Naive thymus-derived CD8-positive, alpha-beta T cell (primary cell): ENCODE results near the gene MYO3B. TPM values are rescaled to one million over a fixed set of nuclear protein-coding genes. Genes with fewer than 3 reads are reported as not detected.
A peak's percentile ranks its signal among the peaks of the same experiment; 100 is the strongest.
"Not testable (repeated sequence)": the region's sequence is repeated elsewhere in the genome, so short reads cannot be mapped to it uniquely, and the experiment has no call there.

Source experiments
- ATAC-seq, 2 donors: fragments of 150-1000 bp; cut with Tn5 transposase in 1 of 2; sonication (Bioruptor Pico), chemical (Tn5 transposase) in 1 of 2; 1 replicate in 1 of 2; 2 replicates in 1 of 2; pipeline ENCODE4 v1.10.0; 2021; ENCODE audit warnings: mild to moderate bottlenecking in 2 of 2, moderate library complexity in 2 of 2
- POLR2A ChIA-PET: fragments of 350-600 bp; sonication (Branson Sonifier 250); formaldehyde crosslinking; loops from one replicate; lab custom pipeline; 2021; ENCODE audit warnings: antibody characterized with exemption; lab: Charles Lee
- DNase-seq, 10 donors: peaks; one replicate each; pipeline versions ENCODE4 v3.0.0 to v3.0.0-alpha.2; 2020 to 2022
- H3K27ac Mint-ChIP-seq, 10 donors: one replicate each; pipeline ENCODE4 v1.8.0; 2020 to 2022; ENCODE audit warnings: mild to moderate bottlenecking in 10 of 10, mixed read lengths in 10 of 10, moderate library complexity in 4 of 10, inconsistent platforms in 1 of 10
- H3K27me3 Mint-ChIP-seq, 5 donors: one replicate each; pipeline ENCODE4 v1.8.0; 2021 to 2022; ENCODE audit warnings: mixed read lengths in 5 of 5
- H3K36me3 Mint-ChIP-seq, 3 donors: one replicate each; pipeline ENCODE4 v1.8.0; 2020 to 2022; ENCODE audit warnings: mixed read lengths in 3 of 3, mild to moderate bottlenecking in 2 of 3, inconsistent platforms in 1 of 3
- H3K4me1 Mint-ChIP-seq, 4 donors: one replicate each; pipeline ENCODE4 v1.8.0; 2021 to 2022; ENCODE audit warnings: mixed read lengths in 4 of 4
- H3K4me3 Mint-ChIP-seq, 10 donors: one replicate each; pipeline ENCODE4 v1.8.0; 2020 to 2022; ENCODE audit warnings: mild to moderate bottlenecking in 10 of 10, mixed read lengths in 10 of 10, moderate library complexity in 6 of 10, inconsistent platforms in 1 of 10
- H3K9me3 Mint-ChIP-seq, 9 donors: one replicate each; pipeline ENCODE4 v1.8.0; 2020 to 2022; ENCODE audit warnings: mixed read lengths in 9 of 9, mild to moderate bottlenecking in 3 of 9, inconsistent platforms in 1 of 9, moderate library complexity in 1 of 9
- polyA plus RNA-seq, 3 donors: library from polyadenylated mRNA; unstranded; fragments of 300-500 nt; fragmentation: Illumina TruSeq; gene quantifications; one replicate each; pipeline ENCODE4 v1.2.3, GENCODE V29; 2021
- total RNA-seq, 8 experiments: library from RNA in 2 of 8; stranded (reverse) in 2 of 8; gene quantifications; one replicate each; pipeline ENCODE4 v1.2.3 and lab custom pipeline; 2021 to 2026

The MYO3B gene
- total and polyA plus RNA-seq, 5 experiments from 2014 or later = not detected

GRCh38 chr2:170530284-170530745, 352.4 kb downstream of the MYO3B start:
- POLR2A ChIA-PET = no interaction called here
- peaks cover 14 to 34% (median 17%) of the 10 kb centered on the region in 5 donors for H3K27me3 Mint-ChIP-seq
- peaks cover 0 to 3% (median 0%) of the 10 kb centered on the region in 4 donors for H3K4me1 Mint-ChIP-seq
- no peak overlapping the region for H3K4me3 Mint-ChIP-seq
- ATAC-seq (no peak), DNase-seq (no peak)
- H3K27ac Mint-ChIP-seq = peak overlapping the region in 1 of 10 donors; percentile 43
- H3K36me3 Mint-ChIP-seq = no peaks in the 10 kb centered on the region
- no peaks in the 10 kb centered on the region for H3K9me3 Mint-ChIP-seq

GRCh38 chr2:170530803-170531564, 353.0 kb downstream of the MYO3B start:
- H3K36me3 Mint-ChIP-seq = no peaks in the 10 kb centered on the region
- POLR2A ChIA-PET = no interaction called here
- H3K4me1 Mint-ChIP-seq = no peaks in the 10 kb centered on the region
- ATAC-seq (no peak), DNase-seq (no peak)
- no peak overlapping the region for H3K4me3 Mint-ChIP-seq
- H3K9me3 Mint-ChIP-seq = no peaks in the 10 kb centered on the region
- peaks cover 14 to 34% (median 17%) of the 10 kb centered on the region in 5 donors for H3K27me3 Mint-ChIP-seq
- H3K27ac Mint-ChIP-seq = no peak overlapping the region

- no peak overlapping the region for H3K27ac Mint-ChIP-seq
- POLR2A ChIA-PET = no interaction called here
- no peaks in the 10 kb centered on the region for H3K9me3 Mint-ChIP-seq
- H3K4me1 Mint-ChIP-seq = no peaks in the 10 kb centered on the region
- H3K27me3 Mint-ChIP-seq = peaks cover 13 to 34% (median 17%) of the 10 kb centered on the region in 5 donors
- no peak overlapping the region for H3K4me3 Mint-ChIP-seq
- DNase-seq (no peak), ATAC-seq (no peak)
- no peaks in the 10 kb centered on the region for H3K36me3 Mint-ChIP-seq
These were observed 353.9 kb downstream of the MYO3B start for GRCh38 chr2:170531876-170532275.

- DNase-seq (no peak), ATAC-seq (no peak)
- peaks cover 11 to 34% (median 14%) of the 10 kb centered on the region in 5 donors for H3K27me3 Mint-ChIP-seq
- no peaks in the 10 kb centered on the region for H3K9me3 Mint-ChIP-seq
- no peak overlapping the region for H3K27ac Mint-ChIP-seq
- H3K4me1 Mint-ChIP-seq = no peaks in the 10 kb centered on the region
- POLR2A ChIA-PET = no interaction called here
- H3K36me3 Mint-ChIP-seq = no peaks in the 10 kb centered on the region
- H3K4me3 Mint-ChIP-seq = no peak overlapping the region
These were observed 355.2 kb downstream of the MYO3B start for GRCh38 chr2:170533156-170533555.

- no peaks in the 10 kb centered on the region for H3K9me3 Mint-ChIP-seq
- H3K27ac Mint-ChIP-seq = no peak overlapping the region
- no peaks in the 10 kb centered on the region for H3K36me3 Mint-ChIP-seq
- POLR2A ChIA-PET = no interaction called here
- DNase-seq = no peak
- H3K4me1 Mint-ChIP-seq = no peaks in the 10 kb centered on the region
- H3K4me3 Mint-ChIP-seq = no peak overlapping the region
- peaks cover 2 to 15% (median 4%) of the 10 kb centered on the region in 5 donors for H3K27me3 Mint-ChIP-seq
- ATAC-seq = no peak
These were observed 357.6 kb downstream of the MYO3B start for GRCh38 chr2:170535552-170535951.

GRCh38 chr2:170544817-170545216, 366.9 kb downstream of the MYO3B start:
- Mint-ChIP-seq H3K36me3 (peaks cover 0 to 19% (median 11%) of the 10 kb centered on the region in 3 donors), H3K4me3 (no peak overlapping the region), H3K27me3 (peaks cover 2 to 11% (median 10%) of the 10 kb centered on the region in 5 donors), H3K9me3 (peaks cover 0 to 24% (median 7%) of the 10 kb centered on the region in 9 donors), H3K27ac (no peak overlapping the region), H3K4me1 (peaks cover 0 to 2% (median 0%) of the 10 kb centered on the region in 4 donors)
- ATAC-seq (no peak), DNase-seq (no peak)
- POLR2A ChIA-PET = interaction anchor here (0.5 kb wide), 1 partner anchor 66 kb away, joined by 4 read pairs; no protein-coding TSS in a partner anchor

- H3K36me3 Mint-ChIP-seq = peaks cover 0 to 29% (median 15%) of the 10 kb centered on the region in 3 donors
- peaks cover 0 to 2% (median 0%) of the 10 kb centered on the region in 4 donors for H3K4me1 Mint-ChIP-seq
- POLR2A ChIA-PET = no interaction called here
- H3K9me3 Mint-ChIP-seq = peaks cover 12 to 55% (median 24%) of the 10 kb centered on the region in 9 donors
- H3K4me3 Mint-ChIP-seq = no peak overlapping the region
- no peak overlapping the region for H3K27ac Mint-ChIP-seq
- H3K27me3 Mint-ChIP-seq = peaks cover 0 to 14% (median 4%) of the 10 kb centered on the region in 5 donors
- ATAC-seq (no peak), DNase-seq (no peak)
These were observed 370.4 kb downstream of the MYO3B start for GRCh38 chr2:170548304-170548703.

GRCh38 chr2:170550501-170550900, 372.6 kb downstream of the MYO3B start:
- Mint-ChIP-seq H3K36me3 (peaks cover 0 to 26% (median 9%) of the 10 kb centered on the region in 3 donors), H3K9me3 (peaks cover 11 to 47% (median 23%) of the 10 kb centered on the region in 9 donors), H3K4me1 (peaks cover 0 to 2% (median 0%) of the 10 kb centered on the region in 4 donors), H3K4me3 (no peak overlapping the region), H3K27ac (no peak overlapping the region), H3K27me3 (peaks cover 0 to 11% (median 5%) of the 10 kb centered on the region in 5 donors)
- ATAC-seq (no peak), DNase-seq (no peak)
- POLR2A ChIA-PET = no interaction called here

- DNase-seq, H3K27ac Mint-ChIP-seq, ATAC-seq, H3K4me3 Mint-ChIP-seq, POLR2A ChIA-PET, H3K27me3 Mint-ChIP-seq, H3K4me1 Mint-ChIP-seq: not testable (repeated sequence)
- H3K36me3 Mint-ChIP-seq = peaks cover 0 to 18% (median 5%) of the 10 kb centered on the region in 3 donors
- H3K9me3 Mint-ChIP-seq = peaks cover 8 to 39% (median 21%) of the 10 kb centered on the region in 9 donors
These were observed 374.0 kb downstream of the MYO3B start for GRCh38 chr2:170551899-170552298.

- no peaks in the 10 kb centered on the region for H3K4me1 Mint-ChIP-seq
- peaks cover 8 to 39% (median 21%) of the 10 kb centered on the region in 9 donors for H3K9me3 Mint-ChIP-seq
- H3K36me3 Mint-ChIP-seq = peaks cover 0 to 18% (median 5%) of the 10 kb centered on the region in 3 donors
- peaks cover 2 to 17% (median 9%) of the 10 kb centered on the region in 5 donors for H3K27me3 Mint-ChIP-seq
- POLR2A ChIA-PET = no interaction called here
- ATAC-seq (no peak), DNase-seq (no peak)
- no peak overlapping the region for H3K4me3 Mint-ChIP-seq
- no peak overlapping the region for H3K27ac Mint-ChIP-seq
These were observed 375.8 kb downstream of the MYO3B start for GRCh38 chr2:170553748-170554147.

GRCh38 chr2:170554278-170554955, 376.5 kb downstream of the MYO3B start:
- no peaks in the 10 kb centered on the region for H3K4me1 Mint-ChIP-seq
- H3K36me3 Mint-ChIP-seq = peaks cover 0 to 18% (median 5%) of the 10 kb centered on the region in 3 donors
- POLR2A ChIA-PET = no interaction called here
- peaks cover 8 to 39% (median 21%) of the 10 kb centered on the region in 9 donors for H3K9me3 Mint-ChIP-seq
- no peak for ATAC-seq
- H3K27me3 Mint-ChIP-seq = peaks cover 2 to 23% (median 9%) of the 10 kb centered on the region in 5 donors
- H3K27ac Mint-ChIP-seq = no peak overlapping the region
- no peak overlapping the region for H3K4me3 Mint-ChIP-seq
- DNase-seq = no peak

- ATAC-seq (no peak), DNase-seq (no peak)
- POLR2A ChIA-PET = no interaction called here
- no peak overlapping the region for H3K4me3 Mint-ChIP-seq
- no peak overlapping the region for H3K27ac Mint-ChIP-seq
- peaks cover 0 to 1% (median 0%) of the 10 kb centered on the region in 9 donors for H3K9me3 Mint-ChIP-seq
- H3K36me3 Mint-ChIP-seq = no peaks in the 10 kb centered on the region
- no peaks in the 10 kb centered on the region for H3K4me1 Mint-ChIP-seq
- peaks cover 0 to 25% (median 8%) of the 10 kb centered on the region in 5 donors for H3K27me3 Mint-ChIP-seq
These were observed 385.0 kb downstream of the MYO3B start for GRCh38 chr2:170562928-170563327.

- Mint-ChIP-seq H3K27me3 (peaks cover 0 to 23% (median 7%) of the 10 kb centered on the region in 5 donors), H3K27ac (no peak overlapping the region), H3K4me3 (no peak overlapping the region), H3K9me3 (peaks cover 0 to 1% (median 0%) of the 10 kb centered on the region in 9 donors), H3K36me3 (no peaks in the 10 kb centered on the region), H3K4me1 (no peaks in the 10 kb centered on the region)
- ATAC-seq = no peak
- no peak for DNase-seq
- POLR2A ChIA-PET = no interaction called here
These were observed 385.5 kb downstream of the MYO3B start for GRCh38 chr2:170563401-170563800.
